ENCODE data around the gene LRP6. TPM values are rescaled to one million over a fixed set of nuclear protein-coding genes. Genes with fewer than 3 reads are reported as not detected.

The LRP6 gene
- total and polyA plus RNA-seq, 2 donors (not counting 1 experiment from before 2014, with no cell fraction given), result 21.0 to 39.3 TPM

GRCh38 chr12:12224240-12224940 is 42.5 kb downstream of the LRP6 start:
- no peak overlapping the region for H3K27ac ChIP-seq (ENCODE audit: insufficient read depth, low read length)
- H3K4me1 ChIP-seq (ENCODE audit: control insufficient read depth, extremely low read depth, insufficient read depth, low read length), result peaks cover 3% of the 10 kb centered on the region
- H3K9ac ChIP-seq (ENCODE audit: insufficient read depth, low read length), result no peak overlapping the region
- no peaks in the 10 kb centered on the region for H3K36me3 ChIP-seq (ENCODE audit: control insufficient read depth, insufficient read depth, low read length)
- H4K20me1 ChIP-seq (ENCODE audit: control insufficient read depth, extremely low read depth, insufficient read depth, low read length), result no peaks in the 10 kb centered on the region
- H3K9me3 ChIP-seq (ENCODE audit: control insufficient read depth, insufficient read depth, low read depth, low read length), result no peaks in the 10 kb centered on the region
- no peak overlapping the region for H2AFZ ChIP-seq (ENCODE audit: low read length)
- H3K4me3 ChIP-seq (replicated peaks in 1 of 4; ENCODE audit: control extremely low read depth in 1 of 4, insufficient read depth in 1 of 4, low read depth in 3 of 4, low read length in 4 of 4), result no peak overlapping the region
- DNase-seq (ENCODE audit: low read depth in 2 of 2), result peak; percentile 17 to 86
- peaks cover 49% of the 10 kb centered on the region for H3K79me2 ChIP-seq (ENCODE audit: control insufficient read depth, insufficient read depth, low read length)
- TF ChIP-seq CTCF (conservative IDR thresholded peaks at IDR 0.05 in 1 of 2, IDR thresholded peaks at IDR 0.05 in 1 of 2; ENCODE audit: low read depth in 1 of 2, low read length in 2 of 2), result no peak
- TF ChIP-seq EZH2 (IDR thresholded peaks at IDR 0.05; ENCODE audit: low read length, missing control alignments), result no peak
- no peak overlapping the region for H3K4me2 ChIP-seq (ENCODE audit: extremely low read depth, insufficient read depth, low read length)
- H3K27me3 ChIP-seq (ENCODE audit: control insufficient read depth, insufficient read depth, low read length), result no peaks in the 10 kb centered on the region

GRCh38 chr12:12221560-12221959 is 45.3 kb downstream of the LRP6 start:
- Histone ChIP-seq H3K79me2 (ENCODE audit: control insufficient read depth, insufficient read depth, low read length) (peaks cover 52% of the 10 kb centered on the region), H3K4me2 (ENCODE audit: extremely low read depth, insufficient read depth, low read length) (no peak overlapping the region), H3K36me3 (ENCODE audit: control insufficient read depth, insufficient read depth, low read length) (no peaks in the 10 kb centered on the region), H3K27ac (ENCODE audit: insufficient read depth, low read length) (no peak overlapping the region), H4K20me1 (ENCODE audit: control insufficient read depth, extremely low read depth, insufficient read depth, low read length) (no peaks in the 10 kb centered on the region), H3K9ac (ENCODE audit: insufficient read depth, low read length) (no peak overlapping the region), H2AFZ (ENCODE audit: low read length) (no peak overlapping the region), H3K4me1 (ENCODE audit: control insufficient read depth, extremely low read depth, insufficient read depth, low read length) (peaks cover 3% of the 10 kb centered on the region), H3K4me3 (replicated peaks in 1 of 4; ENCODE audit: control extremely low read depth in 1 of 4, insufficient read depth in 1 of 4, low read depth in 3 of 4, low read length in 4 of 4) (no peak overlapping the region), H3K9me3 (ENCODE audit: control insufficient read depth, insufficient read depth, low read depth, low read length) (no peaks in the 10 kb centered on the region), H3K27me3 (ENCODE audit: control insufficient read depth, insufficient read depth, low read length) (no peaks in the 10 kb centered on the region)
- DNase-seq (ENCODE audit: low read depth in 2 of 2), result no peak
- TF ChIP-seq EZH2 (IDR thresholded peaks at IDR 0.05; ENCODE audit: low read length, missing control alignments) (no peak), CTCF (conservative IDR thresholded peaks at IDR 0.05 in 1 of 2, IDR thresholded peaks at IDR 0.05 in 1 of 2; ENCODE audit: low read depth in 1 of 2, low read length in 2 of 2) (no peak)

- H3K79me2 ChIP-seq (ENCODE audit: control insufficient read depth, insufficient read depth, low read length), result peaks cover 39% of the 10 kb centered on the region
- no peak overlapping the region for H3K9ac ChIP-seq (ENCODE audit: insufficient read depth, low read length)
- H3K4me3 ChIP-seq (replicated peaks in 1 of 4; ENCODE audit: control extremely low read depth in 1 of 4, insufficient read depth in 1 of 4, low read depth in 3 of 4, low read length in 4 of 4), result no peak overlapping the region
- H3K4me2 ChIP-seq (ENCODE audit: extremely low read depth, insufficient read depth, low read length), result no peak overlapping the region
- no peak for TF ChIP-seq EZH2 (IDR thresholded peaks at IDR 0.05; ENCODE audit: low read length, missing control alignments)
- no peak for TF ChIP-seq CTCF (conservative IDR thresholded peaks at IDR 0.05 in 1 of 2, IDR thresholded peaks at IDR 0.05 in 1 of 2; ENCODE audit: low read depth in 1 of 2, low read length in 2 of 2)
- no peaks in the 10 kb centered on the region for H3K36me3 ChIP-seq (ENCODE audit: control insufficient read depth, insufficient read depth, low read length)
- H3K9me3 ChIP-seq (ENCODE audit: control insufficient read depth, insufficient read depth, low read depth, low read length), result no peaks in the 10 kb centered on the region
- DNase-seq (ENCODE audit: low read depth in 2 of 2), result no peak
- H4K20me1 ChIP-seq (ENCODE audit: control insufficient read depth, extremely low read depth, insufficient read depth, low read length), result no peaks in the 10 kb centered on the region
- H3K27me3 ChIP-seq (ENCODE audit: control insufficient read depth, insufficient read depth, low read length), result no peaks in the 10 kb centered on the region
- H3K4me1 ChIP-seq (ENCODE audit: control insufficient read depth, extremely low read depth, insufficient read depth, low read length), result peaks cover 3% of the 10 kb centered on the region
- no peak overlapping the region for H3K27ac ChIP-seq (ENCODE audit: insufficient read depth, low read length)
- H2AFZ ChIP-seq (ENCODE audit: low read length), result no peak overlapping the region
Measured at GRCh38 chr12:12219664-12220063, 47.2 kb downstream of the LRP6 start.
